ENCODE results near the gene ABLIM1. TPM values are rescaled to one million over a fixed set of nuclear protein-coding genes. Genes with fewer than 3 reads are reported as not detected.
A peak's percentile ranks its signal among the peaks of the same experiment; 100 is the strongest.

Gene ABLIM1
- total RNA-seq, 4 donors from 2014 or later: 152 to 373 (median 209) TPM

DNA sequence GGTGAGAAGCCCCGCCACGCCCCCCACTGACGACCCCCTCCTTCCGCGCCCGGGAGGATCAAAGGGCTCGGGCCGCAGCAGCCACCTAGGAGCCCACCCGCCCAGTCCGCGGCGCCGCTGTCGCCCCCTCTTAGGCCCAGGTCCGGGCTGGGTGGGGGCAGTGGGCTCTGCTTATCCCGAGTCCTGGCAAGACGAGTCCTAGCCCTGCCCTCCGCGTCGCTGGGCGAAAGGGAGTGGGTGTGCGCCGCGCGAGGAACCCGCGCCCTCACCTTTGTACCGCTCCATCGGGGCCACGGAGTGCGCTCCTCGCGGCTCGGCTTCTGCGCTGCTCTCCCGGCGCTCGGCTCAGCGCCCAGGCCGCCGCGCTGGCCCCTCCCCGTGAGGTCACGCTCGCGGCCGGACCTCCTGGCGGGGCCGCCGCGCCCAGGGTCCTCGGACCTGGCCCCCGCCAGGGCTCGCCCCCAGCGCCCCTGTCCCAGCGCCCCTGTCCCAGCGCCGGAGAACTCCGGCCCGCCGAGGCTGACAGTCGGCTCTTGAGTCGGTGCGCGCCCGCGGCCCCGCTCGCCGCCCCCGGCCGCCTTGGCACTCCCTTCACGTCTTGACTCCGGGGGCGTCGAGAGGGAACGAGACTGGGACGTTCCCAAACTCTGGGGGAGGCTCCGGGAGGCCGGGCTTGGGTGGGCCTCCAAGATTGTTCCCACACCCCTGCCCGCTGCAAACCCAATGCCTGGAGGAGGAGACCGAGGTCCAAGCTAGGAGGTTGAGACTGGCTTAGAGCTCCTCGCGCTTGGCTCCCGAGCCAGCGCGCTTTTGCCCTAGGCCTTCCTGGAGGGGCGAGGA is 253.7 kb downstream of the ABLIM1 start, which contains the start of gene AFAP1L2:
AFAP1L2 (minus strand) TSS at position 332 of the 840 bp plus-strand sequence; CDS start at position 285, 47 bp downstream.
- Histone ChIP-seq H3K4me3 (peak within 1 kb of the TSS; percentile 55 to 90 (median 70)), H3K27ac (peak within 1 kb of the TSS; percentile 77 to 96 (median 94)), H3K36me3 (no peaks in the 10 kb centered on the region), H3K9me3 (no peaks in the 10 kb centered on the region), H3K4me1 (peaks cover 0 to 62% (median 20%) of the 10 kb centered on the region in 4 donors), H3K27me3 (no peaks in the 10 kb centered on the region)
- TF ChIP-seq, protein P1, sequence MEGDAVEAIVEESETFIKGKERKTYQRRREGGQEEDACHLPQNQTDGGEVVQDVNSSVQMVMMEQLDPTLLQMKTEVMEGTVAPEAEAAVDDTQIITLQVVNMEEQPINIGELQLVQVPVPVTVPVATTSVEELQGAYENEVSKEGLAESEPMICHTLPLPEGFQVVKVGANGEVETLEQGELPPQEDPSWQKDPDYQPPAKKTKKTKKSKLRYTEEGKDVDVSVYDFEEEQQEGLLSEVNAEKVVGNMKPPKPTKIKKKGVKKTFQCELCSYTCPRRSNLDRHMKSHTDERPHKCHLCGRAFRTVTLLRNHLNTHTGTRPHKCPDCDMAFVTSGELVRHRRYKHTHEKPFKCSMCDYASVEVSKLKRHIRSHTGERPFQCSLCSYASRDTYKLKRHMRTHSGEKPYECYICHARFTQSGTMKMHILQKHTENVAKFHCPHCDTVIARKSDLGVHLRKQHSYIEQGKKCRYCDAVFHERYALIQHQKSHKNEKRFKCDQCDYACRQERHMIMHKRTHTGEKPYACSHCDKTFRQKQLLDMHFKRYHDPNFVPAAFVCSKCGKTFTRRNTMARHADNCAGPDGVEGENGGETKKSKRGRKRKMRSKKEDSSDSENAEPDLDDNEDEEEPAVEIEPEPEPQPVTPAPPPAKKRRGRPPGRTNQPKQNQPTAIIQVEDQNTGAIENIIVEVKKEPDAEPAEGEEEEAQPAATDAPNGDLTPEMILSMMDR (IDR thresholded peaks at IDR 0.05): no peak
- TF ChIP-seq EP300 (IDR thresholded peaks at IDR 0.05) (peak in 1 of 2 donors; percentile 76), POLR2A (IDR thresholded peaks at IDR 0.05) (peak in 1 of 2 donors; percentile 75)
- no peak for DNase-seq (ENCODE audit: low spot score in 2 of 2)
- 1 to 2% methylated on average over 44 to 54 of the region's 88 CpGs for WGBS, 2 donors

DNA sequence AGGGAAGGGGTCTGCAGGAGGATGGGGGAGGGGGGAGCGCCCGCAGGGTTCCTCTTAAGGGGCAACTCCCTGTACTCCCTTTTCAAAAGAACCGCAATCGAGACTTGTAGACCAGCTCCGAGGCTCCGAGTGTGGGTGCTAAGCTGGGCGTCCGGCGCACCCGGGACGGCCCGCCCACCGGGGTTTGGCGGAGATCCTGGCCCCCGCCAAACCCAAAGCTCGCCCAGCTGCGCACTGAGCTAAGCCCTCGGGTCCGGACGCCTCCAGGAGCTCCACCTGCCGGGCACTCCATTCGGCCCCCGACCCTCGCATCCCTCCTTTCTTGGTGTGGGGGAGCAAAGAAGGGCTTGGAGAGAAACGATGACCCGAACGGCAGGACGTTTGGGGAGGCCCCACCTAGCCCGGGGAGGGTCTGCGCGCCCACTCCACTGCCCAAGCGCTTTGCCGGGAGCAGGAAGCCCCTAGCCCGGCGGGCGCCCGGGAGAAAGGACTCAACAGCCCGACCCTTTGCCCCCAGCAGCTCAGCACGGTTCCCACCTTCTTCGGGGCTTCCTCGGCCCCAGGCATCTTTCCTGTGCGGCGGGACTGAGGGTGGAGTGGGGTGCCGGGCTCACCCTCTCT is 254.4 kb downstream of the ABLIM1 start:
- TF ChIP-seq EP300 (IDR thresholded peaks at IDR 0.05) (peak in 1 of 2 donors; percentile 63), POLR2A (IDR thresholded peaks at IDR 0.05) (peak in 1 of 2 donors; percentile 29)
- TF ChIP-seq, protein P1 (IDR thresholded peaks at IDR 0.05): peak in 4 of 5 experiments; percentile 39 to 67 (median 43)

DNA sequence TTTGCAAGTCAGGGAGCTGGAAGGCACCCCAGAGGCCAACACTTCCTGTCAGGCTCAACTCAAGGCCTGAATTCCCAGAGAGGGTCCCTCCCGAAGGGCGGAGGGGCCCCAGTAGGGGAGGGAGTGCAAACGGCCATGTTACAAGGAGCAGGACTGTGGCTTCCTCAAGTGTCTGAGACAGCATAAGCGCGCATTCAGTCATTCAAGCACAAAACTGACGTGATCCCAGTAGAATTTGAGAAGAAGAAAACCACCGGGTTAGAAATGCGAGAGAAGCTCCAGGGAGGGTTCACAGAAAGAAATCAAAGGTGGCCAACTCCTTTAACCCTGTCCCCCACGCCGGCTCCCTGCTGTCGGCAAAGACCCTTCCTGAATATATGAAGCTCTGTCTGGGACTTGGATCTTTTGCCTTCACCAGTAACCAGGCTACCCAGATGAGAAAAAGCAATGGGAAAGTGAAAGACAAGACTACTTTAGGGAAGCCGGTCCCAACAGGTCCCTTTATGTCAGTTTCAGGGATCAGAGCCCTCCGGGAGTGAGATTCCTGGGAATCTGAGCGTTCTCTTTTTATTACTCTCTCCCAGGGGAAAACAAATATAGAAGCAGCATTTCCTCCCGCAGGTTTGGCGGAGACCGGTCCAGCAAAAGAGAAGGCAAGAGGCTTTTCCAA is 255.1 kb downstream of the ABLIM1 start:
- peak overlapping the region; percentile 77 to 96 (median 94) for H3K27ac ChIP-seq
- peaks cover 0 to 71% (median 34%) of the 10 kb centered on the region in 4 donors for H3K4me1 ChIP-seq
- no peaks in the 10 kb centered on the region for H3K27me3 ChIP-seq
- WGBS, 2 donors: 3 to 8% methylated on average over 17 of the region's 17 CpGs
- H3K9me3 ChIP-seq: no peaks in the 10 kb centered on the region
- H3K36me3 ChIP-seq: no peaks in the 10 kb centered on the region
- H3K4me3 ChIP-seq: peak overlapping the region; percentile 55 to 90 (median 70)
- DNase-seq (ENCODE audit: low spot score in 2 of 2): no peak
- TF ChIP-seq POLR2A (IDR thresholded peaks at IDR 0.05) (no peak), EP300 (IDR thresholded peaks at IDR 0.05) (no peak)
- TF ChIP-seq, protein P1 (IDR thresholded peaks at IDR 0.05): no peak

More for the DNA sequence above, 254.4 kb downstream of the ABLIM1 start:
- Histone ChIP-seq H3K27me3 (no peaks in the 10 kb centered on the region), H3K4me1 (peaks cover 0 to 65% (median 27%) of the 10 kb centered on the region in 4 donors), H3K4me3 (peak overlapping the region; percentile 55 to 90 (median 70)), H3K27ac (peak overlapping the region; percentile 77 to 96 (median 94)), H3K36me3 (no peaks in the 10 kb centered on the region), H3K9me3 (no peaks in the 10 kb centered on the region)
- peak in 1 of 2 donors; percentile 35 for DNase-seq (ENCODE audit: low spot score in 2 of 2)
- 0% methylated on average over 15 to 21 of the region's 44 CpGs for WGBS, 2 donors

DNA sequence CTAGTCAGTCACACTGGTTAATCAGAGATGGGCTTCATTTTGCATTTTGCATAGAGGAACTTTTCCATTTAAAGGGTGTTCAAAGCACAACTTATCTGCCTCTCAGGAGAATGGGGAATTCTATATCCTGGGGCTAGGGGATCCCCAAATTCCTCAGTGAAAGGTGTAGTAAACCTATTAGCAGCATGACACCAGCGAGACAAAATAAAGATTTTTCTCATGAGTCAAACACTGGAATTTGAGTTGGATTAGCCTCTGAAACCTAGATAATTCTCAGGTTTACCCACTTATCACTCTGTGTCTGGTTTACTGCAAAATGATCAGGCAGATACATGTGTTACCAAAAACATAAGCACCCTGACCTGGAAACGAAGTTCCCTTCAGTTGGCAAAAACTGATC is 255.8 kb downstream of the ABLIM1 start:
- whole genome bisulfite sequencing, 2 donors: 23 to 34% methylated on average over 2 of the region's 2 CpGs
- H3K4me3 ChIP-seq: peak overlapping the region in 3 of 4 donors; percentile 56 to 90 (median 85)
- TF ChIP-seq EP300 (IDR thresholded peaks at IDR 0.05): no peak
- TF ChIP-seq POLR2A (IDR thresholded peaks at IDR 0.05): no peak
- TF ChIP-seq, protein P1 (IDR thresholded peaks at IDR 0.05): no peak
- no peaks in the 10 kb centered on the region for H3K27me3 ChIP-seq
- DNase-seq (ENCODE audit: low spot score in 2 of 2): no peak
- no peaks in the 10 kb centered on the region for H3K9me3 ChIP-seq
- peaks cover 0 to 79% (median 40%) of the 10 kb centered on the region in 4 donors for H3K4me1 ChIP-seq
- H3K27ac ChIP-seq: peak overlapping the region; percentile 77 to 96 (median 94)
- H3K36me3 ChIP-seq: no peaks in the 10 kb centered on the region
